KG1 (cell line): ENCODE data around the gene TTC17.
"Not testable (repeated sequence)": the region's sequence is repeated elsewhere in the genome, so short reads cannot be mapped to it uniquely, and the experiment has no call there.

Experiments used
- DNase-seq: peaks from one replicate; lab custom pipeline; 2025; lab: John Stamatoyannopoulos, UW

The TTC17 gene

GRCh38 chr11:43358801-43359421, at the start of gene TTC17:
TTC17 (plus strand) TSS chr11:43358920; CDS start chr11:43358955, 35 bp downstream.
- peak; percentile 81 for DNase-seq

DNA sequence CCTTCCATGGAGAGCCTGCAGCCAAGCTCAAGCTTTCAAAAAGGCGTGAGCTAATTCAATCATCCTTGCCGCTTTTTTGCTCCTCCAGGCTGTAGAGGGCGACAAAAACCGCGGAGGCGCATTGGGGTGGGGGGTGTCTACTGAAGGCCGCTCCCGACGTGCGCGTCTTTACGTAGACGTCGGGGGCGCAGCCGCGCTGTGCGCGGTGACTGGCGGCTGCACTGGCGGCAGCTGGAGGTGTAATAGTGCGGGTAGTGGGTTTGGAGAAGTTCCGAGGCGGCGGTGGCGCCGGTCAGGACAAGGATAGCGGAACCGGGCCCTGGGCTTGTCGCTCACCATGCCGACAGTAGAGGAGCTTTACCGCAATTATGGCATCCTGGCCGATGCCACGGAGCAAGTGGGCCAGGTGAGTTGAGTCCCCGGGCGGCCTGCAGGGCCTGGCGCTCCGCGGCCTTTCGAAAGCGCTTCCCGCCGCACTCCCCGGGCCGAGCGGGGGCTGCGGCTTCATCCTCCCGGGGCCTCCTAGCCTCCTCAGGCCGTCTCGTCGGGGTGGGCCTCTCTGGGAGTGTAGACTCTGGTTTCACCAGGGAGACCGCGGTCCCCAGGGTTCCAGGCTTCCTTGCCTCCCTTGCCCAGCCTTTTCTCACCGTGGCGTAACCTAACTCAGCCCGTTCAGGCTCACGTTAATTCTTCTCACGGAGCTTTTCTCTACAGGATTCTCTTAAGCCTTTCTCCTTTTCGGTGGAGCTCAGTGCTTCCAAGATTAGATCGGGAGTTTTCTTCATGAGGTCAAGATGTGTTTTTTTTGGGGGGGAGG, 46.7 kb upstream of the TTC17 start, which contains the start of gene API5:
Gene API5, plus strand, starts transcription at position 206 of the 817 bp plus-strand sequence. Its CDS starts 132 bp downstream, at position 338.
- peak; percentile 82 for DNase-seq

- DNase-seq = no peak
Observed at GRCh38 chr11:43315966-43316365, 42.8 kb upstream of the TTC17 start.

DNA sequence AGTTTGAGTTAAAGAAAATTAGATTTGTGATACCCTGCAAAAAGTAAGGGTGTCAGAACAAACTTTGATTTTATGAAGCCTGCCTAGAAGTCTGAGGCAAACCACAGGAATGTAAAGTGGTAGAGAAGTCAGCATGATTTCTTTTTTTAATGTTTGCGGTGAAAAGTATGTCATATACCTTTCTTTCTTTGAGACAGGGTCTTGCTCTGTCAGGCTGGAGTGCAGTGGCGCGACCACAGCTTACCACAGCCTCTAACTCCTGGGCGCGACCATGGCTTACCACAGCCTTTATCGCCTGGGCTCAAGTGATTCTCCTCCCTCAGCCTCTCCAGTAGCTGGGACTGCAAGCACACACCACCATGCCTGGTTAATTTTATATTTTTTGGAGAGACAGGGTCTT, 42.3 kb upstream of the TTC17 start:
- no peak for DNase-seq

GRCh38 chr11:43327987-43328386, 30.7 kb upstream of the TTC17 start:
- DNase-seq = no peak

GRCh38 chr11:43328482-43328881, 30.2 kb upstream of the TTC17 start:
- DNase-seq = no peak

DNA sequence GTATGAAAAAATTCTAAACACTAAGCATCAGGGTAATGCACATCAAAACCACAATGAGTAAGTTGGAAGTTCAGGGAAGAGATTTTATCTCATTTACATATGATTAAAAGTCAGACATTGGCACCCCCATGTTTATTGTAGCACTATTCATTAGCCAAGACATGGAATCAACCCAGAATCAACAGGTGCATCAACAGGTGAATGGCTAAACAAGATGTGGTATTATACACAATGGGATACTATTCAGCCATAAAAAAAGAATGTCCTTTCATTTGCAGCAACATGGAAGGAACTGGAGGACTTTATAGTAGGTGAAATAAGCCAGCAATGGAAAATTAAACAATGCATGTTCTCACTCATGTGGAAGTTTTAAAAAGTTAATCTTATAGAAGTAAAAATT, 17.6 kb upstream of the TTC17 start:
- DNase-seq = no peak

DNA sequence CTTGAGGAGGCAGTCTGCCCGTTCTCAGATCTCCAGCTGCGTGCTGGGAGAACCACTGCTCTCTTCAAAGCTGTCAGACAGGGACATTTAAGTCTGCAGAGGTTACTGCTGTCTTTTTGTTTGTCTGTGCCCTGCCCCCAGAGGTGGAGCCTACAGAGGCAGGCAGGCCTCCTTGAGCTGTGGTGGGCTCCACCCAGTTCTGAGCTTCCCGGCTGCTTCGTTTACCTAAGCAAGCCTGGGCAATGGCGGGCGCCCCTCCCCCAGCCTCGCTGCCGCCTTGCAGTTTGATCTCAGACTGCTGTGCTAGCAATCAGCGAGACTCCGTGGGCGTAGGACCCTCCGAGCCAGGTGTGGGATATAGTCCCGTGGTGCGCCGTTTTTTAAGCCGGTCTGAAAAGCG, 7.3 kb upstream of the TTC17 start:
- DNase-seq = not testable (repeated sequence)

GRCh38 chr11:43354311-43354710, 4.4 kb upstream of the TTC17 start:
- no peak for DNase-seq

GRCh38 chr11:43356336-43356735, 2.4 kb upstream of the TTC17 start:
- no peak for DNase-seq

- no peak for DNase-seq
Observed at GRCh38 chr11:43358279-43358800, 380 bp upstream of the TTC17 start.

DNA sequence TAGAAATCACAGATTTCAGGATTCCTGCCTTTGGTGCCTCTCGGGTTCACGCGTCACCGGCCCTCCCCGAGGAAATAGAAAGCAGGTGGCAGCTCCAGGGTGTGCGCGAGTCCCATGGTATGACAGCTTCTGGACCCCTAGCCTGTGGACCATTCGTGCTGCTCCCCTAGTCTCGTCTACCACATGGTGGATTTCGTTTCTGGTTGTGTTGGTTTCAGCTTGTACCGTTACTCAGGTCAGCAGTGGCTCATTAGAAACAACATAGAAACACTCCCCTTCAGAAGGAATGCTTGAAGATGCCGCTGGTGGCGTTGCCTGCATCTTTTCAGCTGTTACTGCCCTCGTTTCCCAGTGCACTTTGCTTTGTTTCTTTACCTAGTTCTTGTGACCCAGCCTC, 700 bp downstream of the TTC17 start:
- DNase-seq = peak; percentile 32

- no peak for DNase-seq
Observed at GRCh38 chr11:43360361-43361032, 1.8 kb downstream of the TTC17 start.

GRCh38 chr11:43366677-43367076, 8.0 kb downstream of the TTC17 start:
- no peak for DNase-seq

- no peak for DNase-seq
Observed at GRCh38 chr11:43367382-43368178, 8.9 kb downstream of the TTC17 start.

DNA sequence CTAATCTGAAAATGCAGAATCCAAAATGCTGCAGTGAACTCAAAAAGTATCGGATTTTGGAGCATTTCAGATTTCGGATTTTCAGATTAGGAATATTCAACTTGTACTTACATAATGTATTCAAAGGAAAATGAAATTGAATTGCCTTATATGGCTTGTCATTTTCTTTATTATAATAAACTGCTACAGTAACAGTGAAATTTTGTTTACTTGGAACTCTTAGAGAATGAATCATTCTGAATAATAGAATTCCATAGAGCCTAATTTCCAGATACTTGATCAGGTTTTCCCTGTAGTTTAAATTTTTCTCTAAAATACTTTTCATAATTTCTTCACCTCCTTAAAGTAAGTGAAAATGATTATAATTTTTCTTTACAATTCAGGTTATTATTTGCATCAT, 17.3 kb downstream of the TTC17 start:
- no peak for DNase-seq

DNA sequence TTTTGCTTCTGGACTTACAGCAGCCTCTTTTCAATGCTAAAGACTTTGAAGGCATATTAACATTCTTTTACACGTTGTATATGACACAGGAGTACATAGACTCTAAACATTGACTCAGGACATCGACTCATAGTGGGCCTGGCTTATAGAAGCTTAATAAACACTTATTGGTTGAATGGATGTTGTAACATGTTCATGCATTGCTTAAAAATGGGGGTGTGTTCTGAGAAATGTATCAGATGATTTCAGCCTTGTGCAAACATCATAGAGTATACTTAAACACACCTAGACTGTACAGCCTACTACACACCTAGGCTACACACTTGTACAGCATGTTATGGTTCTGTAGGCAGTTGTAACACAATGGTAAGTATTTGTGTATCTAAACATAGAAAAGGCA, 17.9 kb downstream of the TTC17 start:
- DNase-seq = no peak

DNA sequence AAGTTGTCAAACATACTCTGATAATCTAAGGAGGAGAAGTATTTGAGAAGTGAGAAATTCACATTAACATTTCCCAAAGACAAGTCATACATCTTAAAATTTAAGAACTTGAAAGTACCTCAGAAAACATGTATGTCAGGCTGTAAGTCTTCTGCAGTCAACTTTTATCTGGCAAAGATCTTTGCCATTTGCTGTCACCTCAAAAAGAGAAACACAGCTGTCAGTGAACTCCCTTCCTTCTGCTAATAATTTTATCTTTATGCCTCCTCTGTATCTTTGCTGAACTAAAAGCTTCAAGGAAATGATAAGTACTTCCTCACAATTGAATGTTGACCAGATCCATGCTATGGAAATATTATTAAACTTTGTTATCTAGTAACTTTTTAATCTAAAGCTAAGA, 18.7 kb downstream of the TTC17 start:
- no peak for DNase-seq

DNA sequence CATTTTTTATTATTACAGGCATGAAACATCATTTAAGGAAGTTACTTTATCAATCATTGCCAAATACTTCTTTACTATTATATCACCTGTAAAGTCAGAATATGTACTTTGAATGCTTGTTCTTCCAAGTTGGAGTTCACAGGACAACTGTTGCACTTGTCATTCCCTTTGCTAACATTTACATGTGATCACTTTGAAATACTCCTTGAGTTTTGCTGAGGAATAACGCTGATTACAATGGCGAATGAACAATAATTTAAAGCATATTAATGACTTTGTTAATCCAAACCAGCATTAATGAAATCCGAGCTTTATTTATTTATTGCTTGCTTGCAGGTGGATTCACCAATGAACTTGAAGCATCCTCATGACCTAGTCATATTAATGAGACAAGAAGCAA, 20.2 kb downstream of the TTC17 start:
- no peak for DNase-seq

DNA sequence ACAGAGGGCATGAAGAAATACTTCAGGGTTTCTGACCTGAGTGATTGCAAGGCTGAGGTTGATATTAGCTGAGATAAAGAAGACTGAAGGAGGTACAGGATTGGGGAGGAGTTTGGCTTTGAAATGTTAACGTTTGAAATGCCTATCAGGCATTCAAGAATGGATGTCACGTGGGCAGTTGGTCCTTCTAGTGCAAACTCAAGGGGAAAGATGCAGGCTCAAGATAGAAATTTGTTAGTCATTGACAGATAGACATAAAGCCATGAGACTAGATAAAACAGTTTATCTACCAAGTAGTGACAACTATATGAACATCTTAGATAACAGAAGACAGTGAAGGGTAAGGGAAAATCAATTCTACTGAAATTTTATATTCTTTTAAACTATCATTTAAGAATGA, 23.1 kb downstream of the TTC17 start:
- no peak for DNase-seq

- no peak for DNase-seq
Observed at GRCh38 chr11:43382614-43383013, 23.9 kb downstream of the TTC17 start.

DNA sequence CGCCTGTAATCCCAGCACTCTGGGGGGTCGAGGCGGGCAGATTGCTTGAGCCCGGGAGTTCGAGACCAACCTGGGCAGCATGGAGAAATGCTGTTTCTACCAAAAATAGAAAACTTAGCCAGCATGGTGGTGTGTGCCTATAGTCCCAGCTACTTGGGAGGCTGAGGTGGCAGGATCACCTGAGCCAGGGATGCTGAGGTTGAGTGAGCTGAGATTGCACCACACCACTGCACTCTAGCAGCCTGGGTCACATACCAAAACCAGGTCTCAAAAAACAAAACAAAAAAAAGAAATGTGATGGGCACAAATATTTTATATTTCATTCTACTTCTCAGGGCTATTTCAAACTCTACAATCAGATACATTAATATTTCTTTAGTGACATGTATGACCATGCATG, 25.7 kb downstream of the TTC17 start:
- DNase-seq = no peak
